ENCODE measurements around the gene FXR2. TPM values are rescaled to one million over a fixed set of nuclear protein-coding genes. Genes with fewer than 3 reads are reported as not detected.
A peak's percentile ranks its signal among the peaks of the same experiment; 100 is the strongest.

Gene FXR2
- total RNA-seq, 1 donor from 2014 or later: 30.6 TPM

- no peak for DNase-seq (ENCODE audit: low spot score)
Observed at GRCh38 chr17:7552621-7553051, 62.1 kb downstream of the FXR2 start.

GRCh38 chr17:7551396-7551795 is 63.3 kb downstream of the FXR2 start:
- DNase-seq (ENCODE audit: low spot score): no peak

GRCh38 chr17:7550344-7550743 is 64.4 kb downstream of the FXR2 start:
- no peak for DNase-seq (ENCODE audit: low spot score)

- no peak for DNase-seq (ENCODE audit: low spot score)
Observed at GRCh38 chr17:7549401-7550055, 65.2 kb downstream of the FXR2 start.

GRCh38 chr17:7548585-7549400 is 65.9 kb downstream of the FXR2 start, which contains the start of gene TNFSF12:
TSS of gene TNFSF12 (plus strand) at chr17:7549058. CDS start at chr17:7549154, 96 bp downstream.
- DNase-seq (ENCODE audit: low spot score): peak; percentile 74

- DNase-seq (ENCODE audit: low spot score): no peak
Observed at GRCh38 chr17:7544911-7545310, 69.8 kb downstream of the FXR2 start.

Other genes starting within 250 kb of the FXR2 start
- gene TNK1, start 233.8 kb downstream of the FXR2 start, total RNA-seq: 12.3 TPM
- gene PLSCR3, start 220.4 kb downstream of the FXR2 start, total RNA-seq: 43.0 TPM
- 115 TPM for gene TMEM256, start 210.8 kb downstream of the FXR2 start, total RNA-seq
- 22.3 TPM for gene NLGN2, start 207.1 kb downstream of the FXR2 start, total RNA-seq
- gene SPEM1, start 194.6 kb downstream of the FXR2 start, total RNA-seq: not detected
- not detected for gene SPEM2, start 189.3 kb downstream of the FXR2 start, total RNA-seq
- not detected for gene SPEM3, start 186.0 kb downstream of the FXR2 start, total RNA-seq
- 8.1 TPM for gene TMEM102, start 179.5 kb downstream of the FXR2 start, total RNA-seq
- 3.5 TPM for gene FGF11, start 175.4 kb downstream of the FXR2 start, total RNA-seq
- 6.8 TPM for gene CHRNB1, start 169.8 kb downstream of the FXR2 start, total RNA-seq
- gene ZBTB4, start 135.3 kb downstream of the FXR2 start, total RNA-seq: 65.5 TPM
- not detected for gene SLC35G6, start 133.5 kb downstream of the FXR2 start, total RNA-seq
- gene POLR2A, start 130.5 kb downstream of the FXR2 start, total RNA-seq: 151 TPM
- 30.6 TPM for gene TNFSF12, start 65.8 kb downstream of the FXR2 start, total RNA-seq
- gene TNFSF13, start 56.1 kb downstream of the FXR2 start, total RNA-seq: 23.0 TPM
- gene SENP3, start 53.0 kb downstream of the FXR2 start, total RNA-seq: 43.9 TPM
- gene CD68, start 35.3 kb downstream of the FXR2 start, total RNA-seq: 61.0 TPM
- 68.1 TPM for gene MPDU1, start 31.0 kb downstream of the FXR2 start, total RNA-seq
- gene SOX15, start 24.8 kb downstream of the FXR2 start, total RNA-seq: 8.0 TPM
- 57.1 TPM for gene SAT2, start 12.9 kb upstream of the FXR2 start, total RNA-seq
- not detected for gene SHBG, start 15.2 kb upstream of the FXR2 start, total RNA-seq
- gene ATP1B2, start 36.0 kb upstream of the FXR2 start, total RNA-seq: 10.0 TPM
- 131 TPM for gene TP53, start 72.6 kb upstream of the FXR2 start, total RNA-seq
- 6.5 TPM for gene WRAP53, start 73.6 kb upstream of the FXR2 start, total RNA-seq
- gene EFNB3, start 90.3 kb upstream of the FXR2 start, total RNA-seq: 2.3 TPM
- 1.5 TPM for gene DNAH2, start 102.8 kb upstream of the FXR2 start, total RNA-seq
- gene KDM6B, start 219.3 kb upstream of the FXR2 start, total RNA-seq: 31.8 TPM
- 9.9 TPM for gene TMEM88, start 240.2 kb upstream of the FXR2 start, total RNA-seq
- gene NAA38, start 242.7 kb upstream of the FXR2 start, total RNA-seq: 98.6 TPM
- gene CYB5D1, start 243.1 kb upstream of the FXR2 start, total RNA-seq: 15.7 TPM

All from ureter (tissue), 1 donor.